GM12874 (cell line): ENCODE data around the gene PHC2.

Experiments
- CTCF ChIP-seq: IDR thresholded peaks from 2 replicates; pipeline ENCODE4 v1.5.1; 2011; ENCODE audit warnings: low read depth, mild to moderate bottlenecking, control low read depth, low read length, moderate library complexity; ENCODE audit not compliant: insufficient read depth

PHC2 gene

GRCh38 chr1:33372162-33372561 lies 58.7 kb downstream of the PHC2 start:
- no peak for TF ChIP-seq CTCF

GRCh38 chr1:33371334-33371733 lies 59.6 kb downstream of the PHC2 start:
- TF ChIP-seq CTCF: no peak

- no peak for TF ChIP-seq CTCF
These were observed 60.1 kb downstream of the PHC2 start for GRCh38 chr1:33370827-33371226.

- TF ChIP-seq CTCF: no peak
These were observed 60.6 kb downstream of the PHC2 start for GRCh38 chr1:33370301-33370700.

GRCh38 chr1:33369764-33370163 lies 61.1 kb downstream of the PHC2 start:
- TF ChIP-seq CTCF: no peak

- no peak for TF ChIP-seq CTCF
These were observed 61.8 kb downstream of the PHC2 start for GRCh38 chr1:33369081-33369480.

- no peak for TF ChIP-seq CTCF
These were observed 62.5 kb downstream of the PHC2 start for GRCh38 chr1:33368431-33368830.
